Chondrocyte (in vitro differentiated cells): ENCODE data around the gene SLC25A19. TPM values are rescaled to one million over a fixed set of nuclear protein-coding genes. Genes with fewer than 3 reads are reported as not detected.

Experiments used
- DNase-seq: peaks from one replicate; pipeline ENCODE4 v3.0.0; 2021; ENCODE audit warnings: mixed read lengths, low spot score
- H3K27ac Mint-ChIP-seq: one replicate; pipeline ENCODE4 v1.8.0; 2021; ENCODE audit warnings: mild to moderate bottlenecking, moderate library complexity, mixed read lengths; ENCODE audit not compliant: unreplicated experiment
- H3K27me3 Mint-ChIP-seq: 2 replicates; pipeline ENCODE4 v1.8.0; 2021; ENCODE audit warnings: low read depth, mixed read lengths
- H3K36me3 Mint-ChIP-seq: 2 replicates; pipeline ENCODE4 v1.8.0; 2021; ENCODE audit warnings: low read depth, mixed read lengths
- H3K4me1 Mint-ChIP-seq: 2 replicates; pipeline ENCODE4 v1.8.0; 2021; ENCODE audit warnings: low read depth, mild to moderate bottlenecking, mixed read lengths
- H3K4me3 Mint-ChIP-seq: one replicate; pipeline ENCODE4 v1.8.0; 2021; ENCODE audit warnings: mild to moderate bottlenecking, moderate library complexity, mixed read lengths; ENCODE audit not compliant: unreplicated experiment
- H3K9me3 Mint-ChIP-seq: 2 replicates; pipeline ENCODE4 v1.8.0; 2021; ENCODE audit warnings: low read depth, mixed read lengths
- total RNA-seq: library from RNA; stranded (reverse); gene quantifications from 3 replicates; pipeline ENCODE4 v1.2.1, GENCODE V29; 2021
- TF ChIP-seq, protein P1 (sequence below): fragments of 200-600 bp; sonication (generic); IDR thresholded peaks from 2 replicates; pipeline ENCODE4 v1.5.0; 2021; ENCODE audit warnings: antibody characterized with exemption, mild to moderate bottlenecking, moderate library complexity

The SLC25A19 gene
- total RNA-seq, 1 donor from 2014 or later, result 11.7 TPM

DNA sequence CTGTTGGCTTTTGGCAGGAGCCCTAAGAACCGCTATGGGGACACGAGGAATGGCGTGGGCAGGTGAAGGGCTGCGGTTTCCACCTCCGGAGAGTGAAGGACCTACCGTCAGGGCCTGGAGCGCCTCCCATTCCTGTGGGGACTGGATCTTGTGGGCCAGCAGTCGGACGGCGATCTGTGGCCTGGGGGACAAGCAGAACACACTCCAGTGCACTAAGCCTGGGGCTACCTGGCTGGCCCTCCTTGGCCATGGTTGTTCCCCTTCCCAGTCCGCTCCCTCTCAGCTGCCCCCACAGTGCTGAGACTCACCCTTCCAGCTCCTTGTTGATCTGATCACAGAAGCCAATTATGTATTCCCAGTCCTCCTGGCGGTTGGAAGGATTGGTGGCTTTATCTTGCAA, 42.8 kb downstream of the SLC25A19 start:
- H3K36me3 Mint-ChIP-seq, result peaks cover 17% of the 10 kb centered on the region
- H3K4me3 Mint-ChIP-seq, result no peak overlapping the region
- peaks cover 16% of the 10 kb centered on the region for H3K4me1 Mint-ChIP-seq
- DNase-seq, result no peak
- no peak overlapping the region for H3K27ac Mint-ChIP-seq
- H3K9me3 Mint-ChIP-seq, result no peaks in the 10 kb centered on the region
- H3K27me3 Mint-ChIP-seq, result no peaks in the 10 kb centered on the region
- TF ChIP-seq, protein P1, sequence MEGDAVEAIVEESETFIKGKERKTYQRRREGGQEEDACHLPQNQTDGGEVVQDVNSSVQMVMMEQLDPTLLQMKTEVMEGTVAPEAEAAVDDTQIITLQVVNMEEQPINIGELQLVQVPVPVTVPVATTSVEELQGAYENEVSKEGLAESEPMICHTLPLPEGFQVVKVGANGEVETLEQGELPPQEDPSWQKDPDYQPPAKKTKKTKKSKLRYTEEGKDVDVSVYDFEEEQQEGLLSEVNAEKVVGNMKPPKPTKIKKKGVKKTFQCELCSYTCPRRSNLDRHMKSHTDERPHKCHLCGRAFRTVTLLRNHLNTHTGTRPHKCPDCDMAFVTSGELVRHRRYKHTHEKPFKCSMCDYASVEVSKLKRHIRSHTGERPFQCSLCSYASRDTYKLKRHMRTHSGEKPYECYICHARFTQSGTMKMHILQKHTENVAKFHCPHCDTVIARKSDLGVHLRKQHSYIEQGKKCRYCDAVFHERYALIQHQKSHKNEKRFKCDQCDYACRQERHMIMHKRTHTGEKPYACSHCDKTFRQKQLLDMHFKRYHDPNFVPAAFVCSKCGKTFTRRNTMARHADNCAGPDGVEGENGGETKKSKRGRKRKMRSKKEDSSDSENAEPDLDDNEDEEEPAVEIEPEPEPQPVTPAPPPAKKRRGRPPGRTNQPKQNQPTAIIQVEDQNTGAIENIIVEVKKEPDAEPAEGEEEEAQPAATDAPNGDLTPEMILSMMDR, result no peak

- TF ChIP-seq, protein P1, result no peak
- Mint-ChIP-seq H3K9me3 (no peaks in the 10 kb centered on the region), H3K27me3 (no peaks in the 10 kb centered on the region), H3K4me3 (no peak overlapping the region), H3K4me1 (peaks cover 7% of the 10 kb centered on the region), H3K27ac (no peak overlapping the region), H3K36me3 (peaks cover 17% of the 10 kb centered on the region)
- no peak for DNase-seq
Measured at GRCh38 chr17:75245011-75245410, 44.2 kb downstream of the SLC25A19 start.

GRCh38 chr17:75244133-75244866, 44.9 kb downstream of the SLC25A19 start:
- H3K36me3 Mint-ChIP-seq, result peaks cover 17% of the 10 kb centered on the region
- TF ChIP-seq, protein P1, result no peak

DNA sequence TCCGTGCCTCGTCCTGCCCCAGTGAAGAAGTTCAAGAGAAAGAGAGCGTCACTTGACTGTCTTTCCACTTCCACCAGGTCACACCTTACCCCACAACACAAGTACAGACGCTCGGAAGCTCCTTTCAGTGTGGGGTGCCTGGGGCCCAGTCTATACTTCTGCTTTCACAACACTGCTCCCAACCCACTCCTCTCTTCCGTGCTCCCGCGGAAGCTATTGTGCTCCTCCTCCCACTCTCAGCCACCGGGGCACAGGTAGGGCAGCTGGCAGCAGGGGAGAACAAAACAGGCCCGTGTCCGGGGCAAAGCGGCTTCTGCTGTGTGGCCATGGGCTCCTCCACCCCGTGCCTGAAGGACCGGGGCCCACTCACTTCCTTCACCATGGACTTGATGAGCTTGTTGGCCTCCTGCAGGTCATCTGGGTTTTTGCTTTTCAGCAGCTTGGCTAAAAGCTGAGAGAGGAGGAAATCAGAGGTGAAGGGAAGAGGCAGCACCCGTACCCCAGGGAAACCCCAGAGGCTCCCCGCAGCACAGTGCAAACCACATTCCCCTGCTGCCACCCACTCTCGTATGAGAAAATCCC, 46.7 kb downstream of the SLC25A19 start:
- H3K27me3 Mint-ChIP-seq, result no peaks in the 10 kb centered on the region
- H3K4me1 Mint-ChIP-seq, result no peaks in the 10 kb centered on the region
- peaks cover 21% of the 10 kb centered on the region for H3K36me3 Mint-ChIP-seq
- no peak overlapping the region for H3K27ac Mint-ChIP-seq
- H3K9me3 Mint-ChIP-seq, result no peaks in the 10 kb centered on the region
- no peak overlapping the region for H3K4me3 Mint-ChIP-seq
- DNase-seq, result no peak
- TF ChIP-seq, protein P1, result no peak

More at GRCh38 chr17:75244133-75244866, 44.9 kb downstream of the SLC25A19 start:
- DNase-seq, result no peak
- Mint-ChIP-seq H3K4me1 (no peaks in the 10 kb centered on the region), H3K9me3 (no peaks in the 10 kb centered on the region), H3K27ac (no peak overlapping the region), H3K4me3 (no peak overlapping the region), H3K27me3 (no peaks in the 10 kb centered on the region)

DNA sequence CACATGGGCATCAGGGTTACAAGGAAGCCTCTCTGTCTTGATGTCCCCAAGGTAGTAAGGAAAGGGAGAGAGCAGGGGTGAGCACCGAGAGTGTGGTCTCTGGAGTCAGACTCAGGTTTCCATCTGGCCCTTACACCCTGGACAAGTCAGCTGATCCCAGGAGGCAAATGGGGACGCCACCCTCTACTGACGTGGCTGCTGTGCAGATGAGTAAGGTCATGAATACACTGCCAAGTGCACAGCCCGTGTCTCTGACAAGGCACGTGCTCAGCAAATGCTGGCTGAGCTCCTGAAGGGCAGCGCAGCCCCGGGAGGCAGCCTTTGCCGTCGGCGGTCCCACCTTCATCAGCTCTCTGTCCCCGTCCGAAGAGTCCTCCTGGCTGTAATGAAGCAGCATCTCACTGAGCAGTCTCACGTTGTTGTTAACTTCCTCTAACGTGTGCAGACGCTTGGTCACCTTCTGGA, 47.2 kb downstream of the SLC25A19 start:
- Mint-ChIP-seq H3K4me1 (no peaks in the 10 kb centered on the region), H3K36me3 (peaks cover 21% of the 10 kb centered on the region), H3K4me3 (no peak overlapping the region), H3K27ac (no peak overlapping the region), H3K9me3 (no peaks in the 10 kb centered on the region), H3K27me3 (no peaks in the 10 kb centered on the region)
- TF ChIP-seq, protein P1, result no peak
- no peak for DNase-seq
